NCI-H345 (cell line): ENCODE measurements around the gene BHLHA9.
"Not testable (repeated sequence)": the region's sequence is repeated elsewhere in the genome, so short reads cannot be mapped to it uniquely, and the experiment has no call there.

Experiments
- DNase-seq: peaks from one replicate; lab custom pipeline; 2025; lab: John Stamatoyannopoulos, UW

BHLHA9 gene

GRCh38 chr17:1270210-1271029 lies at the start of gene BHLHA9:
BHLHA9 (plus strand) TSS chr17:1270444; CDS start chr17:1270564, 120 bp downstream.
- no peak for DNase-seq

GRCh38 chr17:1221209-1221608 lies 49.0 kb upstream of the BHLHA9 start:
- no peak for DNase-seq

GRCh38 chr17:1222321-1222720 lies 47.9 kb upstream of the BHLHA9 start:
- no peak for DNase-seq

- no peak for DNase-seq
Measured at GRCh38 chr17:1223662-1224061, 46.6 kb upstream of the BHLHA9 start.

GRCh38 chr17:1224330-1224729 lies 45.9 kb upstream of the BHLHA9 start:
- DNase-seq: no peak

- DNase-seq: no peak
Measured at GRCh38 chr17:1226308-1226707, 43.9 kb upstream of the BHLHA9 start.

- DNase-seq: no peak
Measured at GRCh38 chr17:1227365-1227764, 42.9 kb upstream of the BHLHA9 start.

GRCh38 chr17:1227917-1228780 lies 42.1 kb upstream of the BHLHA9 start:
- no peak for DNase-seq

GRCh38 chr17:1228781-1229348 lies 41.4 kb upstream of the BHLHA9 start:
- DNase-seq: no peak

GRCh38 chr17:1229349-1229899 lies 40.8 kb upstream of the BHLHA9 start:
- DNase-seq: no peak

- DNase-seq: no peak
Measured at GRCh38 chr17:1229900-1230501, 40.2 kb upstream of the BHLHA9 start.

- no peak for DNase-seq
Measured at GRCh38 chr17:1231456-1231855, 38.8 kb upstream of the BHLHA9 start.

GRCh38 chr17:1232331-1232730 lies 37.9 kb upstream of the BHLHA9 start:
- no peak for DNase-seq

- no peak for DNase-seq
Measured at GRCh38 chr17:1232786-1233185, 37.5 kb upstream of the BHLHA9 start.

- no peak for DNase-seq
Measured at GRCh38 chr17:1234455-1234854, 35.8 kb upstream of the BHLHA9 start.

GRCh38 chr17:1237471-1237870 lies 32.8 kb upstream of the BHLHA9 start:
- no peak for DNase-seq

- DNase-seq: no peak
Measured at GRCh38 chr17:1239210-1239609, 31.0 kb upstream of the BHLHA9 start.

- DNase-seq: not testable (repeated sequence)
Measured at GRCh38 chr17:1240426-1240825, 29.8 kb upstream of the BHLHA9 start.

- DNase-seq: peak; percentile 28
Measured at GRCh38 chr17:1241929-1242328, 28.3 kb upstream of the BHLHA9 start.

GRCh38 chr17:1244606-1245012 lies 25.6 kb upstream of the BHLHA9 start:
- no peak for DNase-seq

GRCh38 chr17:1251866-1252608 lies 18.2 kb upstream of the BHLHA9 start:
- DNase-seq: peak; percentile 23
